Measurements from ENCODE around the gene NELFA. TPM values are rescaled to one million over a fixed set of nuclear protein-coding genes. Genes with fewer than 3 reads are reported as not detected.

NELFA gene
- total RNA-seq, 2 donors from 2014 or later, result 40.8 to 42.7 TPM

DNA sequence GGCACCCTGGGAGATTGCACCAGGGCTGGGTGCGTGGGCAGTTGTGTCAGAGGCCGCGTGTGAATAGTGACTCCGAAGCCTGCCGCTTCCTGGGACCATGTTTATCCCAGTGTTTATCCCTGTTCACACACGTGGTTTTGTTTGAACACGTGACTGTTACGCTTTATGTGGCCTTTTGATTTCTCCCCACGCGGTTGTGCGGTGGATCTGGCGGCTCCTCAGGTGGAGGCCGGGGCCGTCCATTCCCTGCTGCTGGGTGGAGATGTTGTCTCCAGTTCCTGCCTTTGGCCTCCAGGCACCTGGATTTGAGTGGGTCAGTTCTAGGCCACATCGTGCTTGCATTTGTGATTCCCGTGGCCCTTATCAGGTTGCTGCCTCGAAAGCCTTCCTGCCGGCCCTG lies 35.1 kb downstream of the NELFA start:
- Mint-ChIP-seq H3K27me3 (no peaks in the 10 kb centered on the region), H3K4me1 (no peaks in the 10 kb centered on the region), H3K9me3 (no peaks in the 10 kb centered on the region), H3K4me3 (no peak overlapping the region), H3K36me3 (ENCODE audit: low read depth) (peaks cover 97% of the 10 kb centered on the region), H3K27ac (no peak overlapping the region)
- ATAC-seq (replicated peaks), result no peak

DNA sequence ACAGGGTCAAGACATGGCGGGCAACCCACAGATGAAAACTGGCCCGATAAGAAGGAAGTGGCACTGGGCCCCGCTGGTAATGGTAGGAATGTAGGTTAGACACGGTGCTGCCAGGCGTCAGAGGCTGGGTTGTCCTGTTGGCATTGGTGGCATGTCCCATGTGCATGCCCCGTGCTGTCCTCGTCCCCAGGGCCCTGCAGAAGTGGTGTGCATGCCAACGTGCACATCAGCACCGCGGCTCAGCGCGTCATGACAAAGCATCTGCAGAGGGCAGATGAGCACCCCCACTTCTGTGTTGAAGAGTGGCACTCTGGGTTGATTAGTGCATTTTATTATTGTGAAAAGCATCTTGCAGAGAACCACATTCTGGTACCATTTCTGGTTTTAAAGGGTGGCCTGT lies 35.6 kb downstream of the NELFA start:
- H3K36me3 Mint-ChIP-seq (ENCODE audit: low read depth), result peaks cover 97% of the 10 kb centered on the region

DNA sequence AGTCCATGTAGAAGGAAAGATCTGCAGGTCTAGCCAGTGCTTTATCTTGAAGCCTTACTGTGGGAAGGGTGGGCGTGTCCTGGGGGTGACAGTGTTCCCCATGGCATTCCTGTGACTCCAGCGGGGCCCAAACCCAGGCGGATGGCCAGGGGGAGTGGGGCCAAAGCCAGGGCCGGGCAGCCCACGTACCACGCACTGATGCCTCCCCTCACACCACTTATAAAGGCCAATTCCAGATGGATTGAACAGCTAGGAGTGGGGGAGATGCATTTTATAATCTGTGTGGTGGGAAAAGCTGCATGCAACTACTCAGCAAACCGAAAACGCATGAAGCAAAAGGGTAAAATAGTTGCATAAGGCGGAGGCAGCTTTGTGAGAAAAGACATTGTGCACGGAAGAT lies 36.4 kb downstream of the NELFA start:
- Mint-ChIP-seq H3K36me3 (ENCODE audit: low read depth) (peaks cover 97% of the 10 kb centered on the region), H3K27me3 (no peaks in the 10 kb centered on the region), H3K4me1 (no peaks in the 10 kb centered on the region), H3K27ac (no peak overlapping the region), H3K9me3 (no peaks in the 10 kb centered on the region), H3K4me3 (no peak overlapping the region)
- no peak for ATAC-seq (replicated peaks)

More for the DNA sequence above, 35.6 kb downstream of the NELFA start:
- Mint-ChIP-seq H3K4me3 (no peak overlapping the region), H3K9me3 (no peaks in the 10 kb centered on the region), H3K27ac (no peak overlapping the region), H3K4me1 (no peaks in the 10 kb centered on the region), H3K27me3 (no peaks in the 10 kb centered on the region)
- ATAC-seq (replicated peaks), result no peak

DNA sequence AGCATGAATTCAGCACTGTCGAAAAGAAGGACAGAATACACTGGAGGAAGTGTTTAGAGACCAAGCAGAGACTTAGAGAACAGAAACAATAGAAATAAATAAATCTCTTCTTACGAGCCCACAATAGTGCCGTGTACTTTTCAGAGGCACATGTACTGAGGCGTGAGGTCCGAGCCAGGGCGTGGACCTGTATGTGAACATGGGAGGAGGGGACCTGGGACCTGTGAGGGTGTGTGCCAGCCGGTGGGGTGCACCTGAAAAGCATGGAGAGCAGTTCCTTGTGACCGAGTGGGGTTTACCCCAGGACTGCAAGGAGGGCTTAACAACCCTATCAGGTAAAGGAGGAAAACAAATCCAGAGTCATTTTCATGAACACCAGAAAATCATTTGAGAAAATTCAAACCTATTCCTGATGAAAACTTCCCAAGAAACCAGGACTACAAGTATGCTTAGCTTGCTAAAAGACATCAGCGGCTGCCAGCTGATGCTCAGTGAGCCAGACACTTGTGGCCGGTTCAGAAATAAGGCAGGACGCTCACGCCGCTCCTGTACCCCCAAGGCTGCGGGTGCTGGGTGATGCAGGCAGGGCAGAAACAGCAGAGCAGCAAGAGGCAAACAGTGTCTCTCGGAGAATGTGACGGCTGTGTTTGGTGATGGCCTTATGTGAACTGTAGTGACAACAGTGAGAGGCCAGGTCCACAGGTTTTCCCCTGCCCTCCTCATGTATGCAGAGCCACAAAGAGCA lies 37.1 kb downstream of the NELFA start:
- peaks cover 99% of the 10 kb centered on the region for H3K36me3 Mint-ChIP-seq (ENCODE audit: low read depth)
- no peak overlapping the region for H3K27ac Mint-ChIP-seq
- no peaks in the 10 kb centered on the region for H3K4me1 Mint-ChIP-seq
- H3K4me3 Mint-ChIP-seq, result no peak overlapping the region
- no peaks in the 10 kb centered on the region for H3K27me3 Mint-ChIP-seq
- ATAC-seq (replicated peaks), result no peak
- no peaks in the 10 kb centered on the region for H3K9me3 Mint-ChIP-seq

DNA sequence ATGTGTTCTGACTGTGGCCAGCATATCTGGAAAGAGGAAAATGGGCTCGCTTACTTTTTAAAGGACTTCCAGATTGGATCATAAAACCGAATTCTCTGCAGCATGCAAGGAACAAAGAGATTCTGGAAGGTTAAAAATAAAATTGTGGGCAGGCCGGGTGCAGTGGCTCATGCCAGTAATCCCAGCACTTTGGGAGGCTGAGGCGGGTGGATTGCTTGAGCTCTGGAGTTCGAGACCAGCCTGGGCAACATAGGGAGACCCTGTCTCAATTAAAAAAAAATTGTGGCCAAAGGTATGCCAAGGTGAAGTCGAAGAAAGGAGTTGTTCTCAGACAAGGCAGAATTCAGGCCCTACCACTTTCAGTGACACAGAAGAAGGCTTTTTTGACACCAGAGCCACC lies 37.8 kb downstream of the NELFA start:
- H3K36me3 Mint-ChIP-seq (ENCODE audit: low read depth), result peaks cover 98% of the 10 kb centered on the region
- ATAC-seq (replicated peaks), result no peak
- H3K27me3 Mint-ChIP-seq, result no peaks in the 10 kb centered on the region
- H3K27ac Mint-ChIP-seq, result no peak overlapping the region
- H3K4me3 Mint-ChIP-seq, result no peak overlapping the region
- peaks cover 2% of the 10 kb centered on the region for H3K4me1 Mint-ChIP-seq
- H3K9me3 Mint-ChIP-seq, result no peaks in the 10 kb centered on the region

DNA sequence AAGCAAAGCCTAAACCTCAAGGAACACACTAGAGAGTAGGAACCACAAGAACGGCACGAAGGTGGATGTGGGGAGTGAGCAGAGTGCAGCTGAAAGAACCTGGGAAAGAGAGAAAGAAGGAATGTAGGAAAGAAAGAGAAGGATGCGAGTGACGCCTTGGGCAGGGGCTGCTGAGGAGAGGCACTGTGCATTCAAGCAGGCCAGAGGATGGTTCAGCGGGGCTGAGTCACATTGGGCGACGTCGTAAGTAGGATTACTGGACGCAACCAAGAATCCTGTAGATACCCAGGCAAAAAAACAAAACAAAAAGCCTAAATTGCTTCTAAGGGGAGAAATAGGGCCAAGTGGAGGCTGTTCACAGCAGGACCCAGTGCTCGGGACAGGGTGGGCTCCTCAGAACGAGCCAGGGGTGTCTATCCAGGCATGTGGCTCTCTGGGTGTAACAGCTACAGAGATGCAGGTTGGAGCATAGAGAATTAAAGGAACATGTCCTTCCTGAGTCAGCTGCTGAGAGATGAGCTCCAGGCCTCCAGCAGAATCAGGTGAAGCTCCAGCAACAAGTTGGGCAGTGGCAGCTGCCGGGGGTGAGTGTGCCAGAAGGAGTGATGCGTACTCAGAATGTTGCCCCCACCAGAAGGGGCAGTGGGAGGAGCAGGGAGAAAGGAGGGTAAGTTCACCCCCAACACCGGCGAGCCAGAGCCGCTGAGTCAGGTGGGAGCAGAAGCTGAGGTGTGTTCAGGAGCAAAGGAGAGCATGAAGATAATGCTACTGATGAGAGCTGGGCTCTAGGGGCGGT lies 38.6 kb downstream of the NELFA start:
- no peak for ATAC-seq (replicated peaks)
- Mint-ChIP-seq H3K27me3 (no peaks in the 10 kb centered on the region), H3K9me3 (no peaks in the 10 kb centered on the region), H3K4me1 (peaks cover 4% of the 10 kb centered on the region), H3K36me3 (ENCODE audit: low read depth) (peaks cover 98% of the 10 kb centered on the region), H3K4me3 (no peak overlapping the region), H3K27ac (peak overlapping the region; percentile 25)

DNA sequence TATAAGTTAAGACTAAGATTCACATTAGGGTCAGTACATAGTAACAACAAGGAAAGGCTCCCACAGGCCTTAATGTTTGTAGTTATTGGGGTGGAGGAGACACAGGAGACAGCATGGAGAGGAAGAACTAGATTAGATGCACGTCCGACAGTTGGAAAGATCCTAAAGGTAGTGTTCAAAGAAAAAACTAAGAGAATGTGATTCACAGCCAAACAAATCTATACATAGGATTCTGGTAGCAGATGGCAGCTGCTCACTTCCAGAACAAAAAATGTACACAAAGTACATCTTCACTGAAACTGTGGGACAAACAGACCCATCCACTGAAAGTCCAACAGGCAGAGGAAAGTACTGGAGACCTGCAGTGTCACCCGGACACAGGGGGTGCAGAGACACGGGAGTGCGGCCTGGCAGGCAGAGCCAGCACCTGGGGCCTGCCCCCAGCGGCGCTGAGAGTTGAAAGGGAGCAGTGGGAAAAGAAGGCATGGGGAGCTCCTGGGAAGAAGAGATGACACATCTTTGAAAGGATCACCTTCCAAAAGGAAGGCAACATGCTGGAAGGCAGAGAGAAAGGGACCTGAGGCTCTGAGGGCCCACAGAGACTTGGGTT lies 40.0 kb downstream of the NELFA start:
- Mint-ChIP-seq H3K4me1 (peaks cover 4% of the 10 kb centered on the region), H3K27me3 (no peaks in the 10 kb centered on the region), H3K9me3 (no peaks in the 10 kb centered on the region), H3K4me3 (no peak overlapping the region), H3K36me3 (ENCODE audit: low read depth) (peaks cover 98% of the 10 kb centered on the region), H3K27ac (no peak overlapping the region)
- no peak for ATAC-seq (replicated peaks)

DNA sequence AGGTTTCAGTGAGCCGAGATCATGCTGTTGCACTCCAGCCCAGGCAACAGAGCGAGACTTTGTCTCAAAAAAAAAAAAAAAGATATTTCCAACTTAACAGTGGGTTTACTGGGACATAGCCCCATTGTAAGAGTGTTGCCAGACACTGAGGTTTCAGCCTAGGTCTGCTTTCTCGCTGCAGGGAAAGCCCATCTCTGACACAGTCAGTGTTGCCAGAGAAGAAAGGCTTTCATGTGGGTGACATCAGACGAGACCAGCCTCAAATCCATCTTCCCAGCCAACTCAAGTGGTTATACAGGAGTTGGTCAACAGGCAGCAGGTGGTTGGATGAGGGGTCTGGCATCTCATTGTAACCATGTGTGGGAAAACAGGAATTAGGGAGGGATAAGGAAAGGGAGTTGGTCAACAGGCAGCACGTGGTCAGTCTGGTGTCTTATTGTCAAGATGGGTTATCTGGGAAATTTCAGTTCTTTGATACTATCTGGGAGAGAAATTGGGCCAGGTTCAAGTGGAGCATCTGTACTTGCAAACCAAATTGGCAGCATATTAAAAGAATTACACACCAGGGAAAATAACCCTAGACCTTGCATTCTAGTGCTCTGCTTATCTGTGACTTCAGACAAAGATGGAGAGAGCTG lies 41.1 kb downstream of the NELFA start:
- Mint-ChIP-seq H3K36me3 (ENCODE audit: low read depth) (peaks cover 98% of the 10 kb centered on the region), H3K4me3 (no peak overlapping the region), H3K4me1 (peaks cover 4% of the 10 kb centered on the region), H3K27me3 (no peaks in the 10 kb centered on the region), H3K27ac (peak overlapping the region; percentile 15), H3K9me3 (no peaks in the 10 kb centered on the region)
- ATAC-seq (replicated peaks), result no peak

DNA sequence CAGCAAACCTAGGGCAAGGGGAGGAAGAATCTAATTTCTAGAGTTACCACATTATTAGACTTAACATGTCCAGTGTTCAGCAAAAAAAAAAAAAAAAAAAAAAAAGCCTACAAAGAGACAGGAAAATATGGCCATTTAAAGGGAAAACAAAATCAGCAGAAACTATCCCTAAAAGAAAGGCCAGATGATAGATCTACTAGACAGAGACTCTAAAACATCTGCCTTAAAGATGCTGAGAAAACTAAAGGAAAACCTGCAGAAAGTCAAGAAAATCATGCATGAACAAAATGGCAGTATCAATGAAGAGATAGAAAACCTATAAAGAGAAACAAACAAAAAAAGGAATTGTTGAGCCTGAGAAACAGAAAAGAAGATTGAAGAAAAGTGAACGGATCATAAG lies 43.8 kb downstream of the NELFA start:
- Mint-ChIP-seq H3K36me3 (ENCODE audit: low read depth) (peaks cover 98% of the 10 kb centered on the region), H3K27ac (peak overlapping the region; percentile 56), H3K27me3 (no peaks in the 10 kb centered on the region), H3K4me1 (peaks cover 4% of the 10 kb centered on the region), H3K9me3 (no peaks in the 10 kb centered on the region), H3K4me3 (no peak overlapping the region)
- ATAC-seq (replicated peaks), result no peak

DNA sequence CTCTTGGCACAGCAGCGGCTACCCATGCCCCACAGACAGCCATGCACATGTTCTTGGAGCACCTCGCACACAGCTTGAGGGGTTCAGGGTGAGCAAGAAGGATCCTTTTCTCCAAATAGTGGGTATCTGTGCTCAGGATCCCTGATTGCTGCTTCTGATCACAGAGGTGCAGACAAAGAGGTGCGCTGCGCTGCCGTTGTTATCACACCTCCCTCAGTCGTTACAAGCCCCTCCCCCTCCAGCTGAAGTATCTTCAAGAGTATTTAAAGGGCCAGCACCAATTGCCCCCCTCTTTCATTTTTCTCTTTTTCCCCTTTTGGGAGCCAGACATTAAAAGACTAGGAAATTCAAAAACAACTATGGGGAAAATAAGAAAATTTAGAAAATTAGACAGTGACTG lies 44.3 kb downstream of the NELFA start:
- H3K9me3 Mint-ChIP-seq, result no peaks in the 10 kb centered on the region
- no peak overlapping the region for H3K4me3 Mint-ChIP-seq
- no peaks in the 10 kb centered on the region for H3K27me3 Mint-ChIP-seq
- no peak overlapping the region for H3K27ac Mint-ChIP-seq
- H3K4me1 Mint-ChIP-seq, result peaks cover 4% of the 10 kb centered on the region
- no peak for ATAC-seq (replicated peaks)
- peaks cover 98% of the 10 kb centered on the region for H3K36me3 Mint-ChIP-seq (ENCODE audit: low read depth)

DNA sequence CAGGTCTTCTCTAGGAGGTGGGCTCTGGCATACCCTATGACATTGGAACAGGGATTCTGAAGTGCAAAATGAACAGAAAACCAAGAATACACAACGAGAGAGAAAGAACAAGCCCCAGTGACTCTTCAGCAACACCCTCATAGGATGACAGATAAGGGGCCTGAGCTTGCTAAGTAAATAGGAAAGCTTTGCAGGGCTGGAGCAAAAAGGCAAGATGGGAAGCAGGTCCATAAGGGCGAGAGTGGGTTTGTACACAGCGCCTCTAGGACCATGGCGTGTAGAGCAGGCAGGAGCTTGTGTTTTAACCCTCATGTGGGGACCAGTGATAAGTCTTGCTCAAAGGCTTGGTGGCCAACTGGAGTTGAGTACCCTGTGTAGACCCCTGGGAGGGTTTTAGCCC lies 45.8 kb downstream of the NELFA start:
- Mint-ChIP-seq H3K27ac (no peak overlapping the region), H3K4me1 (peaks cover 4% of the 10 kb centered on the region), H3K36me3 (ENCODE audit: low read depth) (peaks cover 98% of the 10 kb centered on the region), H3K27me3 (no peaks in the 10 kb centered on the region), H3K9me3 (no peaks in the 10 kb centered on the region), H3K4me3 (no peak overlapping the region)
- ATAC-seq (replicated peaks), result no peak

DNA sequence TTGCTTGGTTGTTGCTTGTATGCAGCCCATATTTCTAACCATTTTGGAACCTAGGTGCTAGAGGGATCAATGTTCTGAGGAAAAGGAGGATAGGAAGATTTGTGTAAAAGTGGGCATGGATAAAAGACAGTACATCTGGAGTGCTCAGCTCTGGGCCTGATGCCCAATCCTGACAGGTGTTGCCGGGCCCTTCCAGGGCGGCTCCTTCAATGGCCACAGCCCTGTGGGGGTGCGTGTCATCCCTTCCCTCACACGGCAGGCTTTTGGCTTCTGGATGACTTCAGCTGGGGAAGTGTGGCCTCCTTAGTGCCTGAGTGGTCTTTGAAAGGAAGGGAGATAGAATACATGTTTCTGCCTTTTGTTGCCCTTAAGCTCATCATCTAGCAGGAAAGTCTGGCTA lies 47.2 kb downstream of the NELFA start:
- H3K27ac Mint-ChIP-seq, result no peak overlapping the region
- no peaks in the 10 kb centered on the region for H3K9me3 Mint-ChIP-seq
- ATAC-seq (replicated peaks), result no peak
- H3K27me3 Mint-ChIP-seq, result no peaks in the 10 kb centered on the region
- H3K4me3 Mint-ChIP-seq, result no peak overlapping the region
- H3K4me1 Mint-ChIP-seq, result peaks cover 4% of the 10 kb centered on the region
- peaks cover 98% of the 10 kb centered on the region for H3K36me3 Mint-ChIP-seq (ENCODE audit: low read depth)

DNA sequence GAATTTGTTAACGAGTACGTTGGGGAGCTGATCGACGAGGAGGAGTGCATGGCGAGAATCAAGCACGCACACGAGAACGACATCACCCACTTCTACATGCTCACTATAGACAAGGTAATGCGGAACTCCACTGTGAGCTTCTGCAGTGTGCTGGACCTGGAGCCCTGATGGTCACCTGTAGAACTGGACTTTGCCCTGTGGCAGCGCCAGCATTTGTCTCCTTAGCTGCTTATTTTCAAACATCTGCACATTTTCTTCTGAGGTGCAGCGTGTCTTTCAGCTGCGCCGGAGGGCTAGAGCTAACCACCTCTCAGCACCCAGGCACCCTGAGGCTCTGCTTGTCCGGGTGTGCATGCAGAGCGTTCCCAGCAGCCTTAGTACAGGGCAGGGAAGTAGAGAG lies 47.7 kb downstream of the NELFA start:
- Mint-ChIP-seq H3K4me3 (no peak overlapping the region), H3K36me3 (ENCODE audit: low read depth) (peaks cover 98% of the 10 kb centered on the region), H3K27ac (no peak overlapping the region), H3K9me3 (no peaks in the 10 kb centered on the region), H3K27me3 (no peaks in the 10 kb centered on the region), H3K4me1 (peaks cover 3% of the 10 kb centered on the region)
- no peak for ATAC-seq (replicated peaks)

DNA sequence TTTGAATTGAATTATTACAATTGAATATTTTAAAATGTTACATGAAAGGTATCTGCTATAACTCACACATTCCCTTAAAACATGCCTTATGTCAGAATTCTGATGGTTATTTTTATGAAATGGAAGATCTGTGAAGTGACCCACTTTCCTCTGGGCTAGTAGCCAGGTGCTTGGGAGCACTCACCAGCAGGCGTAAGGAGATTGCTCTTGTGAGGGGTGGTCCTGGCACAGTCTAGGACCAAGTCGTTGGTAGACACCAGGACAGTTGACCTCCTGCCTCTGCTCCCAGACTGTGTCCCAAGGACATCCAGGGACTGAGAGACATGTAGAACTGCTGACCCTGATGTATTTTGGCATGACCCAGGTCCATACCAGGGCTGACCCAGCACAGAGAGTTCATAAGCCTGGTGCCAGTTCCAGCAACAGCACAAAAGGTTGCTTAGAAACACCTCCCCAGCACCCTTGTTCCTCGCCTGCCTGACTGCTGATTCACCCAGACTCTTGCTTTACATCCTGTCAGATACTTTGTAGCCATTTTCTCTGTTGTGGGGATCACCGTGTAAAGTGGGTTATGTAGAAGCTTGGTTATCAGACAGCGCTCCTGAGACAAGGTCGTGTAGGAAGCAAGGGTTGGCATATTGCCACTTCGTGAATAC lies 48.5 kb downstream of the NELFA start:
- no peak overlapping the region for H3K27ac Mint-ChIP-seq
- no peak overlapping the region for H3K4me3 Mint-ChIP-seq
- H3K36me3 Mint-ChIP-seq (ENCODE audit: low read depth), result peaks cover 98% of the 10 kb centered on the region
- H3K9me3 Mint-ChIP-seq, result no peaks in the 10 kb centered on the region
- ATAC-seq (replicated peaks), result no peak
- H3K27me3 Mint-ChIP-seq, result no peaks in the 10 kb centered on the region
- no peaks in the 10 kb centered on the region for H3K4me1 Mint-ChIP-seq
